SKM-1 (cell line): ENCODE measurements around the gene OR5P2.
A peak's percentile ranks its signal among the peaks of the same experiment; 100 is the strongest.
"Not testable (repeated sequence)": the region's sequence is repeated elsewhere in the genome, so short reads cannot be mapped to it uniquely, and the experiment has no call there.

Experiments
- DNase-seq: peaks from one replicate; lab custom pipeline; 2025; ENCODE audit not compliant: unreplicated experiment; lab: John Stamatoyannopoulos, UW

Gene OR5P2

GRCh38 chr11:7796842-7797241 lies at the start of gene OR5P2:
OR5P2 (minus strand) TSS chr11:7796942; CDS start chr11:7796942, 0 bp downstream.
- DNase-seq = no peak

GRCh38 chr11:7846003-7846402 lies 49.3 kb upstream of the OR5P2 start:
- DNase-seq = no peak

GRCh38 chr11:7844986-7845385 lies 48.2 kb upstream of the OR5P2 start:
- no peak for DNase-seq

DNA sequence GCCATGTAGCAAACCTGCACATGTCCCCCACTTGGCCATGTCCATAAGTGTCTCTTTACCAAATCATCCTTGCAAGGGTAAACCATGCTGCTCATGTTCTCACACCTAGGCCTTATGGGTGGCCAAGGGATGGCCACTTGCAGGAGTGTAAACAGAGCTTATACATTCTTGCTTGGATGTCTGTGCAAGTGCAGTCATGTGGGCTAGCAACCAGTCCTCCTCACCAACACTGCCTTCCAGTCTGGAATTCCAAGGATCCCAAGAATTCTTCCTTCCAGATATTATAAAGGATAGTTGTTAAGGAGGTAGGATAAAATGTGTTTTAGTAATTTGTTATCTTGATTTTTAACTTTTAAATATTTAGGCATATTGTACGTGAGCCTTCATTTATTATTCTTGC lies 47.8 kb upstream of the OR5P2 start:
- no peak for DNase-seq

GRCh38 chr11:7840578-7840977 lies 43.8 kb upstream of the OR5P2 start:
- DNase-seq = no peak

DNA sequence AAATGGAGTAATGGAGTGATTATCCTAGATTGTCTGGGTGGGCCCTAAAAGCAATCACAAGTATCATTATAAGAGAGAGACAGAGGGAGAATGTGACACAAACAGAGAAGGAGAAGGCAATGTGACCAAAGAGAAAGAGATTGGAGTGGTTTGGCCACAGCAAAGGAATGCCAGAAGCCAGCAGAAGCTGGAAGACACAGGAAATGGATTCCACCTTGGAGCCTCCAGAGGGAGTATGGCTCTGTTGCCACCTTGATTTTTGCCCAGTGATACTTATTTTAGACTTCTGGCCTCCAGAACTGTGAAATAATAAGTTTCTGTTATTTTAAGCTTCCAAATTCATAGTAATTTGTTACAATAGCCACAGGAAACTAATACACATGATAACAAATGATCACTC lies 36.8 kb upstream of the OR5P2 start:
- no peak for DNase-seq

DNA sequence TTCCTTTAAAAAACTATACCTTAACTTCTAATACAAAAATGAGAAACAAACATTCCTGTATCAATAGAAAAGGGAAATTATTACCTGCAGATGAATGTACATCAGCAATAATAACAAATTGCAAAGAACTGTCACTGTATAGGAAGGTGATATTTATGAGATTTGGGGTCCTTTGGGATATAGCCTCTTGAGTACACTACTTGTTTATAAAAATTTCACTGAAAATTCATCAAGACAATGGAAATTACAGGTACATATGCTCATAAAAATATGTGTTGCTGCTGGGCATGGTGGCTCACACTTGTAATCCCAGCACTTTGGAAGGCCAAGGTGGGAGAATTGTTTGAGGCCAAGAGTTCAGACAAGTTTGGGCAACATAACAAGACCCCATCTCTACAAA lies 34.0 kb upstream of the OR5P2 start, which contains the start of gene OR5P3:
OR5P3 (minus strand) TSS at position 101 of the 400 bp plus-strand sequence.
- DNase-seq = no peak

GRCh38 chr11:7826324-7826723 lies 29.6 kb upstream of the OR5P2 start:
- DNase-seq = no peak

DNA sequence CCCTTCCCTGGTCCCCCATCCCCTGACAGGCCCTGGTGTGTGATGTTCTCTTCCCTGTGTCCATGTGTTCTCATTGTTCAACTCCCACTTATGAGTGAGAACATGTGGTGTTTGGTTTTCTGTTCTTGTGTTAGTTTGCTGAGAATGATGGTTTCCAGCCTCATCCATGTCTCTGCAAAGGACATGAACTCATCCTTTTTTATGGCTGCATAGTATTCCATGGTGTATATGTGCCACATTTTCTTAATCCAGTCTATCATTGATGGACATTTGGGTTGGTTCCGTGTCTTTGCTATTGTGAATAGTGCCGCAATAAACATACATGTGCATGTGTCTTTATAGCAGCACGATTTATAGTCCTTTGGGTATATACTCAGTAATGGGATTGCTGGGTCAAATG lies 23.7 kb upstream of the OR5P2 start:
- DNase-seq = not testable (repeated sequence)

GRCh38 chr11:7814897-7815296 lies 18.2 kb upstream of the OR5P2 start:
- DNase-seq = not testable (repeated sequence)

GRCh38 chr11:7810301-7810700 lies 13.6 kb upstream of the OR5P2 start:
- DNase-seq = not testable (repeated sequence)

GRCh38 chr11:7793233-7793632 lies 3.5 kb downstream of the OR5P2 start:
- DNase-seq = no peak

DNA sequence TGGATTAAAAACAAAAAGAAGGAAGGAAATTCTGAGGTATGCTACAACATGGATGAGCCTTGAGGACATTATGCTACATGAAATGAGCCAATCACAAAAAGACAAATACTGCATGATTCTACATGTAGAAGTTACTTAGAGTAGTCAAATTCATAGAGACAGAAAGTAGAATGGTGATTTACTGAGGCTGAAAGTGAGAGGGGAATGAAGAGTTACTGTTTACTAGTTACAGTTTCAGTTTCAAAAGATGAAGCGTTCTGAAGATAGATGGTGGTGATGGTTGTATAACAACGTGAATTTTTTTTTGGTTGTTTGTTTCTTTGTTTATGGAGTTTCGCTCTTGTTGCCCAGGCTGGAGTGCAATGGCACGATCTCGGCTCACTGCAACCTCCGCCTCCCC lies 9.5 kb downstream of the OR5P2 start:
- DNase-seq = no peak

GRCh38 chr11:7775689-7776088 lies 21.1 kb downstream of the OR5P2 start:
- DNase-seq = no peak

DNA sequence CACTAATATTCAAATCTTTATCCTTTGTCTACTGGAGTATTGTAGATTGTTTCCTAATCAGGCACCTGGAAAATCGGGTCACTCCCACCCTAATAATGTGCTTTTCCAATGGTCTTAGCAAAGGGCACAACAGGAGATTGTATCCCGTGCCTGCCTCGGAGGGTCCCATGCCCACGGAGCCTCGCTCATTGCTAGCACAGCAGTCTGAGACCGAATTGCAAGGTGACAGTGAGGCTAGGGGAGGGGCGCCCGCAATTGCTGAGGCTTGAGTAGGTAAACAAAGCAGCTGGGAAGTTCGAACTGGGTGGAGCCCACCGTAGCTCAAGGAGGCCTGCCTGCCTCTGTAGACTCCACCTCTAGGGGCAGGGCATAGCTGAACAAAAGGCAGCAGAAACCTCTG lies 32.4 kb downstream of the OR5P2 start:
- DNase-seq = not testable (repeated sequence)

GRCh38 chr11:7759010-7759409 lies 37.7 kb downstream of the OR5P2 start:
- DNase-seq = peak; percentile 39

DNA sequence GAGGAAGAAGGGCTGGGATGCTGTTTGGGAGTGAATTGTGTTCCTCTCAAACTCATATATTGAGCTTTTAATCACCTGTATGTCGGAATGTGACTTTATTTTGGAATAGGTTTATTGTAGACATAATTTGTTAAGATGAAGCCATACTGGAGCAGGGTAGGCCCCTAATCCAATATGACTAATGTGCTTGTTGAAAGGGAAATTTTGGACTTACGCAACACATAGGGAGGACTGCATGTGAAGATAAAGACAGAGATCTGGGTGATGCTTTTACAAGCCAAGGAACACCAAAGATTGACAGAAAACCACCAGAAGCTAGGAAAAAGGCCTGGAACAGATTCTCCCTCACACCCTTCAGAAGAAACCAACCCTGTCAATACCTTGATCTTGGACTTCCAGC lies 47.3 kb downstream of the OR5P2 start:
- no peak for DNase-seq
